Body of pancreas (tissue), 4 donors: ENCODE measurements around the gene CRYGC. TPM values are rescaled to one million over a fixed set of nuclear protein-coding genes. Genes with fewer than 3 reads are reported as not detected.

Source experiments
- ATAC-seq: fragments of 150-250 bp; one replicate; pipeline ENCODE4 v1.9.1; 2016
- DNase-seq, 4 donors: peaks; one replicate each; pipeline ENCODE4 v3.0.0-alpha.2; 2019
- H3K27ac ChIP-seq, 4 donors: fragments of 200-600 bp; sonication (generic); 1 replicate in 3 of 4; 2 replicates in 1 of 4; pipeline versions ENCODE4 v1.5.1 to v1.6.1; 2016 to 2019; ENCODE audit warnings: mild to moderate bottlenecking in 1 of 4, mixed read lengths in 1 of 4, moderate library complexity in 1 of 4
- H3K27me3 ChIP-seq, 2 donors: fragments of 200-600 bp; sonication (generic); one replicate each; pipeline ENCODE4 v1.6.0; 2016; ENCODE audit warnings: mild to moderate bottlenecking in 1 of 2
- H3K36me3 ChIP-seq, 2 donors: fragments of 200-600 bp; sonication (generic); replicated peaks in 1 of 2; 2 replicates each; pipeline ENCODE4 v1.5.1; 2016; ENCODE audit warnings: low read depth in 2 of 2; ENCODE audit not compliant: insufficient read depth in 1 of 2
- H3K4me1 ChIP-seq: fragments of 200-600 bp; sonication (generic); one replicate; pipeline ENCODE4 v1.6.0; 2016
- H3K4me3 ChIP-seq, 2 donors: fragments of 200-600 bp; sonication (generic); 1 replicate in 1 of 2; 2 replicates in 1 of 2; pipeline ENCODE4 v1.5.1; 2016 to 2019
- H3K9me3 ChIP-seq, 3 donors: fragments of 200-600 bp; sonication (generic); 1 replicate in 2 of 3; 2 replicates in 1 of 3; pipeline ENCODE4 v1.5.1; 2016
- POLR2A ChIP-seq, 3 donors: fragments of 450-650 bp; IDR thresholded peaks; one replicate each; pipeline ENCODE4 v1.6.1; 2016; ENCODE audit warnings: antibody characterized with exemption in 3 of 3, mild to moderate bottlenecking in 2 of 3
- WGBS, 2 donors: methylation state at CpG; one replicate each; pipeline ENCODE4 v1.1.5; 2017; 5-methylcytosine and 5-hydroxymethylcytosine counted together
- intact Hi-C: fragments of 100-400 bp; cut with DNase I; formaldehyde crosslinking; loops from one replicate; pipeline ENCODE4 v1.15.1; 2023
- total RNA-seq, 2 donors: library from RNA; depleted of rRNA; stranded (reverse); fragments of >200 nt; gene quantifications; one replicate each; pipeline ENCODE4 v1.1.0, GENCODE V29; 2016
- TF ChIP-seq, protein P1 (sequence below), 7 experiments: fragments of 450-650 bp in 4 of 7; fragments of 200-600 bp in 3 of 7; sonication (generic) in 3 of 7; IDR thresholded peaks; one replicate each; pipeline ENCODE4 v1.5.1; 2016 to 2019; ENCODE audit warnings: antibody characterized with exemption in 7 of 7

The CRYGC gene
- total RNA-seq, 2 donors from 2014 or later = not detected

DNA sequence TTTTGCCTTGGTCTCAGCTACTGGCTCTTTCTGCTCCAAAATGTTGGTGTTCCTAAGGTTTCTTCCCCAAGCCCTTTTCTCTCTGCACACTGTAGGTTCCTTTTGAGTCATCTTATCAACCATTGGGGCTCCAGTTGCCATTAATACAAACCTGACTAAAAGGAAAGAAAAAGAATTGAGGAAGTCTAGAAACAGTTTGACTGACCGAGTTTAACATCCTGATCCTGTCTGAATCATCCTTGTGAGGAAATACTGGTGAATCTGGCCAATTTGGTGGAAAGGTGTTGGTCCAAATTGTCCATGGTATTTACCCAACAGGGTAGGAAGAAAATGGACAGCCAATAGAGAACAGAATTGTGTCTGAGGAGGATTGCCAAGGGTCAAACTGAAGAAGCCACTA lies 43.6 kb downstream of the CRYGC start:
- Histone ChIP-seq H3K36me3 (no peaks in the 10 kb centered on the region), H3K4me3 (no peak overlapping the region), H3K27me3 (no peaks in the 10 kb centered on the region), H3K9me3 (no peaks in the 10 kb centered on the region), H3K4me1 (no peaks in the 10 kb centered on the region), H3K27ac (no peak overlapping the region)
- WGBS, 2 donors = 41 to 50% methylated on average over 1 of the region's 1 CpG
- intact Hi-C loops = no loop called here
- no peak for TF ChIP-seq POLR2A (IDR thresholded peaks at IDR 0.05)
- TF ChIP-seq, protein P1, sequence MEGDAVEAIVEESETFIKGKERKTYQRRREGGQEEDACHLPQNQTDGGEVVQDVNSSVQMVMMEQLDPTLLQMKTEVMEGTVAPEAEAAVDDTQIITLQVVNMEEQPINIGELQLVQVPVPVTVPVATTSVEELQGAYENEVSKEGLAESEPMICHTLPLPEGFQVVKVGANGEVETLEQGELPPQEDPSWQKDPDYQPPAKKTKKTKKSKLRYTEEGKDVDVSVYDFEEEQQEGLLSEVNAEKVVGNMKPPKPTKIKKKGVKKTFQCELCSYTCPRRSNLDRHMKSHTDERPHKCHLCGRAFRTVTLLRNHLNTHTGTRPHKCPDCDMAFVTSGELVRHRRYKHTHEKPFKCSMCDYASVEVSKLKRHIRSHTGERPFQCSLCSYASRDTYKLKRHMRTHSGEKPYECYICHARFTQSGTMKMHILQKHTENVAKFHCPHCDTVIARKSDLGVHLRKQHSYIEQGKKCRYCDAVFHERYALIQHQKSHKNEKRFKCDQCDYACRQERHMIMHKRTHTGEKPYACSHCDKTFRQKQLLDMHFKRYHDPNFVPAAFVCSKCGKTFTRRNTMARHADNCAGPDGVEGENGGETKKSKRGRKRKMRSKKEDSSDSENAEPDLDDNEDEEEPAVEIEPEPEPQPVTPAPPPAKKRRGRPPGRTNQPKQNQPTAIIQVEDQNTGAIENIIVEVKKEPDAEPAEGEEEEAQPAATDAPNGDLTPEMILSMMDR (IDR thresholded peaks at IDR 0.05) = no peak
- ATAC-seq (no peak), DNase-seq (no peak)

DNA sequence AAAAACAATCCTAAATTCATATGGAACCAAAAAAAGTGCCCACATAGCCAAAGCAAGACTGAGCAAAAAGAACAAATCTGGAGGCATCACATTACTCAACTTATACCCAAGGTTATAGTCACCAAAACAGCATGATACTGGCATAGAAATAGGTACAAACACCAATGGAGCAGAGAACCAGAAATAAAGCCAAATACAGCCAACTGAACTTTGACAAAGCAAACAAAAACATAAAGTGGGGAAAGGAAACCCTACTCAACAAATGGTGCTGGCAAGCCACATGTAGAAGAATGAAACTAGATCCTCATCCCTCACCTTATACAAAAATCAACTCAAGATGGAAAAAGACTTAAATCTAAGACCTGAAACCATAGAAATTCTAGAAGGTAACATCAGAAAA lies 45.8 kb downstream of the CRYGC start:
- Histone ChIP-seq H3K27me3 (no peaks in the 10 kb centered on the region), H3K4me3 (no peak overlapping the region), H3K27ac (no peak overlapping the region), H3K9me3 (no peaks in the 10 kb centered on the region), H3K4me1 (no peaks in the 10 kb centered on the region), H3K36me3 (no peaks in the 10 kb centered on the region)
- DNase-seq (no peak), ATAC-seq (no peak)
- TF ChIP-seq, protein P1 (IDR thresholded peaks at IDR 0.05) = no peak
- no peak for TF ChIP-seq POLR2A (IDR thresholded peaks at IDR 0.05)
- intact Hi-C loops = no loop called here

Other genes with a start within 250 kb of the CRYGC start
- gene PLEKHM3, start 104.3 kb downstream of the CRYGC start, total RNA-seq = 10 to 100 TPM; 14.0 to 15.2 TPM
- not detected for gene CRYGD, start 5.3 kb downstream of the CRYGC start, total RNA-seq
- gene CRYGB, start 16.3 kb upstream of the CRYGC start, total RNA-seq = not detected
- not detected for gene CRYGA, start 33.8 kb upstream of the CRYGC start, total RNA-seq
- not detected for gene C2orf80, start 60.2 kb upstream of the CRYGC start, total RNA-seq
- gene IDH1, start 125.2 kb upstream of the CRYGC start, total RNA-seq = 10 to 100 TPM; 28.7 to 50.6 TPM
- 10 to 100 TPM; 23.9 to 27.7 TPM for gene PIKFYVE, start 136.4 kb upstream of the CRYGC start, total RNA-seq